Thoracic aorta (tissue), 2 donors: Measurements from ENCODE around the gene RHOD. TPM values are rescaled to one million over a fixed set of nuclear protein-coding genes. Genes with fewer than 3 reads are reported as not detected.

ENCODE experiments used
- ATAC-seq: fragments of 150-250 bp; one replicate; pipeline ENCODE4 v1.8.0; 2017; ENCODE audit warnings: low read depth; ENCODE audit not compliant: insufficient number of reproducible peaks, low FRiP score
- DNase-seq: peaks from one replicate; pipeline ENCODE4 v3.0.0-alpha.2; 2020; ENCODE audit warnings: low spot score
- H3K27ac ChIP-seq, 2 donors: fragments of 200-600 bp; sonication (generic); 1 replicate in 1 of 2; 2 replicates in 1 of 2; pipeline ENCODE4 v1.5.1; 2016; ENCODE audit warnings: mild to moderate bottlenecking in 2 of 2, moderate library complexity in 2 of 2
- H3K27me3 ChIP-seq: fragments of 200-600 bp; sonication (generic); replicated peaks from 2 replicates; pipeline ENCODE4 v1.6.0; 2016; ENCODE audit warnings: mild to moderate bottlenecking; ENCODE audit not compliant: insufficient read depth
- H3K36me3 ChIP-seq: fragments of 200-600 bp; sonication (generic); one replicate; pipeline ENCODE4 v1.5.1; 2016
- H3K4me1 ChIP-seq, 2 donors: fragments of 200-600 bp; sonication (generic); 1 replicate in 1 of 2; 2 replicates in 1 of 2; pipeline versions ENCODE4 v1.5.1 to v1.6.0; 2016; ENCODE audit warnings: low read depth in 2 of 2, mild to moderate bottlenecking in 1 of 2; ENCODE audit not compliant: control insufficient read depth in 1 of 2
- H3K4me3 ChIP-seq: fragments of 200-600 bp; sonication (generic); 2 replicates; pipeline ENCODE4 v1.5.1; 2016; ENCODE audit warnings: mild to moderate bottlenecking
- H3K9me3 ChIP-seq: fragments of 200-600 bp; sonication (generic); 2 replicates; pipeline ENCODE4 v1.5.1; 2016
- CTCF ChIP-seq: fragments of 200-600 bp; sonication (generic); IDR thresholded peaks from one replicate; pipeline ENCODE4 v1.5.1; 2019; ENCODE audit warnings: antibody characterized with exemption
- total RNA-seq, 2 donors: library from RNA; depleted of rRNA; stranded (reverse); fragments of >200 nt; gene quantifications; one replicate each; pipeline versions ENCODE4 v1.1.0 to v1.2.3, GENCODE V29; 2016

The RHOD gene
- total RNA-seq, 2 donors from 2014 or later = 31.9 to 51.3 TPM

- Histone ChIP-seq H3K27ac (no peak overlapping the region), H3K36me3 (no peaks in the 10 kb centered on the region)
Measured at GRCh38 chr11:67051180-67051893, 5.3 kb upstream of the RHOD start.

GRCh38 chr11:67051945-67052488, 4.6 kb upstream of the RHOD start:
- no peak overlapping the region for H3K4me3 ChIP-seq
- DNase-seq (no peak), ATAC-seq (no peak)
- no peak overlapping the region for H3K27ac ChIP-seq
- H3K36me3 ChIP-seq = no peaks in the 10 kb centered on the region
- peaks cover 15 to 28% of the 10 kb centered on the region in 2 donors for H3K4me1 ChIP-seq
- no peaks in the 10 kb centered on the region for H3K27me3 ChIP-seq
- no peak for TF ChIP-seq CTCF
- H3K9me3 ChIP-seq = no peaks in the 10 kb centered on the region

More at GRCh38 chr11:67051180-67051893, 5.3 kb upstream of the RHOD start:
- Histone ChIP-seq H3K9me3 (no peaks in the 10 kb centered on the region), H3K4me1 (peaks cover 15 to 26% of the 10 kb centered on the region in 2 donors), H3K27me3 (no peaks in the 10 kb centered on the region), H3K4me3 (no peak overlapping the region)
- ATAC-seq (no peak), DNase-seq (no peak)
- no peak for TF ChIP-seq CTCF

- DNase-seq (no peak), ATAC-seq (no peak)
- Histone ChIP-seq H3K4me3 (no peak overlapping the region), H3K4me1 (peaks cover 15 to 36% of the 10 kb centered on the region in 2 donors), H3K27me3 (no peaks in the 10 kb centered on the region), H3K27ac (peak overlapping the region; percentile 89 to 98), H3K36me3 (no peaks in the 10 kb centered on the region), H3K9me3 (no peaks in the 10 kb centered on the region)
- TF ChIP-seq CTCF = no peak
Measured at GRCh38 chr11:67052891-67053290, 3.8 kb upstream of the RHOD start.

GRCh38 chr11:67053896-67054329, 2.7 kb upstream of the RHOD start:
- Histone ChIP-seq H3K4me3 (no peak overlapping the region), H3K36me3 (no peaks in the 10 kb centered on the region), H3K9me3 (no peaks in the 10 kb centered on the region), H3K27ac (peak overlapping the region; percentile 89 to 98), H3K27me3 (no peaks in the 10 kb centered on the region), H3K4me1 (peaks cover 15 to 36% of the 10 kb centered on the region in 2 donors)
- TF ChIP-seq CTCF = peak; percentile 65
- no peak for DNase-seq
- no peak for ATAC-seq

- no peaks in the 10 kb centered on the region for H3K36me3 ChIP-seq
- no peak overlapping the region for H3K4me3 ChIP-seq
- ATAC-seq = peak; percentile 56
- no peaks in the 10 kb centered on the region for H3K27me3 ChIP-seq
- no peak for TF ChIP-seq CTCF
- H3K4me1 ChIP-seq = peaks cover 15 to 36% of the 10 kb centered on the region in 2 donors
- H3K9me3 ChIP-seq = no peaks in the 10 kb centered on the region
- peak overlapping the region; percentile 89 to 98 for H3K27ac ChIP-seq
- peak; percentile 39 for DNase-seq
Measured at GRCh38 chr11:67054346-67054835, 2.3 kb upstream of the RHOD start.
